Smooth muscle cell (in vitro differentiated cells): ENCODE data around the gene TSPAN11. TPM values are rescaled to one million over a fixed set of nuclear protein-coding genes. Genes with fewer than 3 reads are reported as not detected.

Experiments used
- DNase-seq: peaks from one replicate; lab custom pipeline; 2025; ENCODE audit not compliant: unreplicated experiment; lab: John Stamatoyannopoulos, UW
- H2AFZ ChIP-seq: fragments of 200-600 bp; sonication (generic); 2 replicates; pipeline ENCODE4 v1.6.0; 2016; ENCODE audit warnings: antibody characterized with exemption, low read depth, mild to moderate bottlenecking
- H3F3A ChIP-seq: fragments of 200-600 bp; sonication (generic); 2 replicates; pipeline ENCODE4 v1.6.0; 2017; ENCODE audit warnings: antibody characterized with exemption, low read depth
- H3K27ac ChIP-seq: fragments of 200-600 bp; sonication (generic); 2 replicates; pipeline ENCODE4 v1.5.1; 2016; ENCODE audit warnings: low read depth, mild to moderate bottlenecking
- H3K27me3 ChIP-seq: fragments of 200-600 bp; sonication (generic); 2 replicates; pipeline ENCODE4 v1.6.1; 2016; ENCODE audit warnings: low read depth, mild to moderate bottlenecking
- H3K36me3 ChIP-seq: fragments of 200-600 bp; sonication (generic); 2 replicates; pipeline ENCODE4 v1.5.1; 2016; ENCODE audit warnings: low read depth
- H3K4me1 ChIP-seq: fragments of 200-600 bp; sonication (generic); 2 replicates; pipeline ENCODE4 v1.5.1; 2016; ENCODE audit warnings: low read depth
- H3K4me2 ChIP-seq: fragments of 200-600 bp; sonication (generic); 2 replicates; pipeline ENCODE4 v1.6.0; 2016; ENCODE audit warnings: mild to moderate bottlenecking
- H3K4me3 ChIP-seq: fragments of 200-600 bp; sonication (generic); 2 replicates; pipeline ENCODE4 v1.5.1; 2016; ENCODE audit warnings: mild to moderate bottlenecking
- H3K79me2 ChIP-seq: fragments of 200-600 bp; sonication (generic); 2 replicates; pipeline ENCODE4 v1.6.0; 2016; ENCODE audit warnings: low read depth, mild to moderate bottlenecking
- H3K9ac ChIP-seq: fragments of 200-600 bp; sonication (generic); 2 replicates; pipeline ENCODE4 v1.6.0; 2016; ENCODE audit warnings: low read depth
- H3K9me3 ChIP-seq: fragments of 200-600 bp; sonication (generic); replicated peaks from 2 replicates; pipeline ENCODE4 v1.5.1; 2016; ENCODE audit warnings: low read depth
- H4K20me1 ChIP-seq: fragments of 200-600 bp; sonication (generic); 2 replicates; pipeline ENCODE4 v1.6.0; 2016; ENCODE audit warnings: low read depth
- CTCF ChIP-seq: fragments of 200-600 bp; sonication (generic); IDR thresholded peaks from 2 replicates; pipeline ENCODE4 v1.5.1; 2017; ENCODE audit warnings: borderline replicate concordance, mild to moderate bottlenecking, antibody characterized with exemption; ENCODE audit not compliant: insufficient read depth, poor library complexity, severe bottlenecking
- WGBS: methylation state at CpG from one replicate; pipeline ENCODE4 v1.1.7; 2016; ENCODE audit warnings: low lambda C conversion rate; 5-methylcytosine and 5-hydroxymethylcytosine counted together
- polyA plus RNA-seq: library from polyadenylated mRNA; unstranded; fragments of >200 nt; fragmentation: Nextera tagmentation; extraction: Ambion mirVana; gene quantifications from 2 replicates; pipeline ENCODE4 v1.2.1, GENCODE V29; 2016
- total RNA-seq: library from RNA; depleted of rRNA; stranded (reverse); fragments of >200 nt; gene quantifications from 2 replicates; pipeline ENCODE4 v1.2.3, GENCODE V29; 2014

The TSPAN11 gene
- total and polyA plus RNA-seq, 2 experiments from 2014 or later, result 2.8 to 3.0 TPM

DNA sequence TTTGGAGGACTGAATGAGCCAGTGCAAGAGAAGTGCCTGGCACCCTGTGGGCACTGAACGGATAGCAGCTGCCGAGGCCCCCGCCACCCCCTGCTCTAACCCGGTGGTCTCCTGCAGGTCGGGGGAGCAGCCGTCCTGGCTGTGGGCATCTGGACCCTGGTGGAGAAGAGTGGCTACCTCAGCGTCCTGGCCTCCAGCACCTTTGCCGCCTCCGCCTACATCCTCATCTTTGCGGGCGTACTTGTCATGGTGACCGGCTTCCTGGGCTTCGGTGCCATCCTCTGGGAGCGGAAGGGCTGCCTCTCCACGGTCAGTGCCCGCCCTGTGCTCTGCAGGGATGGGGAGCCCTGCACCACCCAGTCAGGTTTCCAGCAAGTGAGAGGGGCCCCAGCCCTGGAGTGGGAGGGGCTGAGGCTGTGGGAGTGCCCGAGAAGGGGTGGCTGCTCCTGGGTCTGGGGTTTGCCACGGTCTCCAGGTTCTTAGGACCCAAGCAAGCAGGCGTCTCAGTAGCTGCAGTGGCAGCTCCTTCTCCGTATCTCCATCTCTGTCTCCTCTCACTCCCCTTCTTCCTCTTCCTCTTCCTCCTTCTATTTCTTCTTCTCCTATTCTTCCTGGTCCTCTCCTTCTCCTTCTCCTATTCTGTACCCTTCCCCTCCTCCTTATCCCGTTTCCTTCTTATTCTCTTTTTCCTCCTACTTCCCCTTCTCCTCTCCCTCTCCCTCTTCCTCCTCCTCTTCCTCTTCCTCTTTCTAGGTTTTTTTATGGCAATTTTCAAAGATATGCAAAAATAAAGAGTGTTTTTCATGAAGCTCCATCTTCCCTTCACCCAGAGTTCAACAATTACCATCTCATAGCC lies 37.4 kb downstream of the TSPAN11 start:
- TF ChIP-seq CTCF, result no peak
- H3F3A ChIP-seq, result no peaks in the 10 kb centered on the region
- DNase-seq, result no peak
- no peaks in the 10 kb centered on the region for H4K20me1 ChIP-seq
- peaks cover 7% of the 10 kb centered on the region for H3K27me3 ChIP-seq
- no peak overlapping the region for H2AFZ ChIP-seq
- no peaks in the 10 kb centered on the region for H3K9me3 ChIP-seq
- no peak overlapping the region for H3K27ac ChIP-seq
- H3K4me2 ChIP-seq, result no peak overlapping the region
- H3K4me1 ChIP-seq, result no peaks in the 10 kb centered on the region
- no peak overlapping the region for H3K4me3 ChIP-seq
- no peak overlapping the region for H3K9ac ChIP-seq
- no peaks in the 10 kb centered on the region for H3K79me2 ChIP-seq
- WGBS, result 89% methylated on average over 21 of the region's 21 CpGs
- no peaks in the 10 kb centered on the region for H3K36me3 ChIP-seq

- no peak overlapping the region for H3K4me2 ChIP-seq
- H4K20me1 ChIP-seq, result no peaks in the 10 kb centered on the region
- no peaks in the 10 kb centered on the region for H3K79me2 ChIP-seq
- H3K36me3 ChIP-seq, result no peaks in the 10 kb centered on the region
- H3K9me3 ChIP-seq, result no peaks in the 10 kb centered on the region
- no peak overlapping the region for H3K9ac ChIP-seq
- H3K4me1 ChIP-seq, result no peaks in the 10 kb centered on the region
- TF ChIP-seq CTCF, result no peak
- H3K27ac ChIP-seq, result no peak overlapping the region
- no peak for DNase-seq
- H2AFZ ChIP-seq, result no peak overlapping the region
- peaks cover 7% of the 10 kb centered on the region for H3K27me3 ChIP-seq
- no peak overlapping the region for H3K4me3 ChIP-seq
- 91% methylated on average over 14 of the region's 14 CpGs for WGBS
- H3F3A ChIP-seq, result no peaks in the 10 kb centered on the region
These were observed 38.5 kb downstream of the TSPAN11 start for GRCh38 chr12:30964896-30965612.

- Histone ChIP-seq H3F3A (no peaks in the 10 kb centered on the region), H3K4me3 (no peak overlapping the region), H3K36me3 (no peaks in the 10 kb centered on the region), H3K4me2 (no peak overlapping the region), H2AFZ (no peak overlapping the region), H3K9me3 (no peaks in the 10 kb centered on the region), H3K79me2 (no peaks in the 10 kb centered on the region), H4K20me1 (no peaks in the 10 kb centered on the region), H3K27me3 (peaks cover 7% of the 10 kb centered on the region), H3K27ac (no peak overlapping the region), H3K9ac (no peak overlapping the region), H3K4me1 (peaks cover 2% of the 10 kb centered on the region)
- no peak for DNase-seq
- TF ChIP-seq CTCF, result peak; percentile 12
- 85% methylated on average over 11 of the region's 11 CpGs for WGBS
These were observed 39.1 kb downstream of the TSPAN11 start for GRCh38 chr12:30965613-30965985.
